Astrocyte of the hippocampus (primary cell): ENCODE results near the gene KLHL25.

Experiments used
- DNase-seq: peaks from one replicate; pipeline ENCODE4 v3.0.0; 2011; ENCODE audit warnings: low read depth, low spot score

Gene KLHL25

DNA sequence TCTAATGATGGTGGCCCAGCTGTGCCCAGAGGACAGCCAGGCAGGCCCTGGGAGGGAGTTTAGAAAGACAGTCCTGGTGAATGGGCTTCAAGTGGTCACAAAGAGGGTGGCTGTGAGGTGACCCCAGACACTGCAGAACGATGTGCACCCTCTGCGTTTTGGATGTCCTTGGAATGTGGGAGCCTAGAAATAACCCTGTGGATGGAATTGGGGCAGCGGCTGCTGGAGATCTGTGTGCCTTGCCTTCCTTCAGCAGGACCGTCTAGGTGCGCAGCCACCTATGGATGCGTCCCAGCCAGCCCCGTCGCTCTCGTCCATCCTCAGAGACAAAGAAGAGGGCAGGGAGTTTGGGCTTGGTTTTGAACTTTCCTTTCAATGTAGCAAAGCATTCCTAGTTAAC, 46.5 kb downstream of the KLHL25 start:
- DNase-seq, result no peak

DNA sequence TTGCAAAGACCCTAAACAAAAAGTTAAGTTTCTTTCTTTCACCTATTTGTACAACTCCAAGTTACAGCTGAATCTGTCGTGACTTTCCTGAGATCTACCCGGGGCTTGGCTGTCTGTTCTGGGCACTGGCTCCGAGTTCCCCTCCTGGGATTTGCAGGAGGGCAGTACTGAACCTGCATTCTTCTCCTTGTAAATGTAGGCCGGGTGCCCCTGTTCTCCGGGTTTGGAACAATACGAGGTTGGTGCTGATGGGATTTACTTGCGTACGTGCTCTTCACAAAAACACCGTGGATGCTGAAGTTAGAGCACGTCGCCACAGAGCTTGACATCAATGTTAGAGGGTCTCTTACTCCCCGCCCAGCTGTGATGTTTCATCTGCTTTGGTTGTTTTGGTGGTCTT, 48.1 kb downstream of the KLHL25 start:
- DNase-seq, result no peak

DNA sequence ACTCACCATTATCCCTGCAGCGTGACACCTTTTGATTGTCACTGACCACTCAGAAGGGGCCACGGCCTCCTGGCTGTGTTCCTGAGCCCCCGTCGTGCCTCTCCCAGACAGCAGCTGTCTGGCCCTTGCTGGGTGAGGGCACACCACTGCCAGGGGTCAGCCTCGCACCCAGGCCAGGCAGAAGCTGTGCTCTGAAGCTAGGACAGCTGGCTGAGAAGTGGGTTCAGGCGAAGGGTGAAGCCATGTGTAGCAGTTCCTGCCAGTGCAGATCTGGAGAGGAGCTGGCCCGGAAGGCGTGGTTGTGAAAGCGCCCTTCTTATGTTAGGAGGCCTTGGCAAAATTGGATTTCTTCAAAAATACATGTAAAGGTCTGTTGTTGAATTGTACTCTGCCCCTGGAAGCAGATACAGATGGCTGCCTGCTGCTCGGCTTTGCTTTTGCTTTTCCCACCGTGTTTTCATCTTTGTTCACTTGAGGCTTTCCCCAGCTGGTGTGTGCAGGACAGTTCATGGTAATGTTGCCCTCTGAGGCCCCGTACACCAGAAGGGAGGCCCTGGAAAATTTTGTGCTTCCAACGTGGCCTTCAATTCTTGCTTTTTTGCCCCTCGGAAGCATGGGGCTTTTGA, 49.1 kb downstream of the KLHL25 start:
- no peak for DNase-seq

DNA sequence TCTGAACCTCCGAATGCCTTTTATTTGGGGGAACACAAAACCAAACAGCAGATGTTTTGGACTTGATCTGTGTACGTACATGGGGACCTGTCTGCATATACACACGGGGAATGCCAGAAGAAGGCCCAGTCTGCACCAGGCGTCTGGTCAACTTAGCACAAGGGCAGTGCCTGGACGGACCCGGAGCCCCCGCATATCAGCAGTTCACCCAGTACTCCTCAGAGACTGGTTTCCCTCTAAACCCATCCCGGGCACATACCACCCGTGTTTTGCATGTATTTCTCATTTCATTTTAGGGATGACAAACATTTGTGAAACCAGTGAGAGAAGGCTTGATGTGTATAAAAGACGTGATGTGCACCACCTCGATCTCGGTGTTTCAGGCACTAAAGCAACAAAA, 49.7 kb downstream of the KLHL25 start:
- no peak for DNase-seq

DNA sequence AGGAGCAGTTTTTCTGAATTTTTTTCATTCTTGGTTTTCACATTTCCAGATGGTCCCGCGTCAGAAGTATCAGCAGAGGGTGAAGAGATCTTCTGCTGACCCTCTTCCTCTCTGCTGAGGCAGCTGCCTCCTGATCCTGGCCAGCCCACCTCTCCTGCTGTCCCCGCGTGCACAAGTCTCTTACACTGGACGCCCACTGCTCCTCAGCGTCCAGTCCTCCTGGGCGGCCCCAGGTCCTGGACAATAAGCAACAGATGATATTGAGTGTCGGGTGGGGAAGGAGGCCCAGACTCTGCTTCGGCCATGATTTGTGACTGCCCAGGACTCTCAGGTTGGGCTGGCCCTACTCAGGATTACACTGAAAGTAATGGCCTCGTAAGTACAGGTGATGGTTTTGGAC, 50.1 kb downstream of the KLHL25 start:
- no peak for DNase-seq

DNA sequence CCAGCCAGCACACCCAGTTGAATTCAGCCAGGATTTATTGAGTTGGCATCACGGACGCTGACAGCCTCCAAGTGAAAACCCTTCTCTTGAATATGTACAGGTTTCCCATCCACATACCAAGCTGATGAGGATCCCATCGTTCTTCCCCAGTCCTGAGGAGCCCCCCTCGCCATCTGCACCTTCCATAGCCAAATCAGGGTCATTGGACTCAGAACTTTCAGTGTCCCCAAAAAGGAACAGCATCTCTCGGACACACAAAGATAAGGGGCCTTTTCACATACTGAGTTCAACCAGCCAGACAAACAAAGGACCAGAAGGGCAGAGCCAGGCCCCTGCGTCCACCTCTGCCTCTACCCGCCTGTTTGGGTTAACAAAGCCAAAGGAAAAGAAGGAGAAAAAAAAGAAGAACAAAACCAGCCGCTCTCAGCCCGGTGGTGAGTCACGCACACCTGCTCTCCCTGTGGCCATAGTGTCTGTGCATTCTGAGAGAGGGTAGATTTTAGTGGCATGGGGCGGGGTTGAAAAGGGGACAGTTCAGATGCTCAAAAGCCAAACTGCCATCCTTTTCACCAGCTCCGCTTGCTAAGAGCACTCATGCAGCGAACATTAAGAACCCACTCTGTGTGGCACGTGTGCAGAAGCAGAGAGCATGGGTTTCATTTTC, 51.2 kb downstream of the KLHL25 start:
- DNase-seq, result no peak

DNA sequence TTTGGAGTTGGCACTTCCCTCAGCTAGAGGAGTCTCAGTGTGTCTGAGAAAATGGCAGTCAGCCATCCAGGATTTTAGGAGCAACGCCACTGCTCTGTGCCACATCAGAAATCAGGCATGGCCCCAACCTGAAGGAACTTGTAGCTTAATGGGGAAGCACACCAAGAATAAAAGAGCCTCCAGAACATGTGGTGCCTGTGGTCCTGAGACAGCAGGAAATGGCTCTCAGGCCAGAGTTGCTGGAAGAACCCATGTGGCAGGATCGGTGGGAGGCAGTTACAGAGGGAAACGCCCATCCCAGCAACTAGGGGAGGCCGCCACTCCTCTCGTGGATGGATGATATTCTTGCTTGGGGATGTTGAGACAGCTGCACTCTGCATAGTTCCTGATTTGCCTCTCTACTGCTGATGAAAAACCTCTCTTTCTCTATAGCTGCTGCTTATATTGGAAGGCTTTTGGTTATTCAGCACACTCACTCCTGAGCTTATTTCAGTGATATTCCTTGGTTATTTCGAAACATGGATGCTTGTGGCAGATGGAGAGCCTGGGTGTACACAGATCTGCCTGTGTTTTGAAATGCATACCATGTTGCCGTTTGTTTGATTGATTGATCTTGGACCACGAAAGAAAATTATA, 52.4 kb downstream of the KLHL25 start:
- no peak for DNase-seq

DNA sequence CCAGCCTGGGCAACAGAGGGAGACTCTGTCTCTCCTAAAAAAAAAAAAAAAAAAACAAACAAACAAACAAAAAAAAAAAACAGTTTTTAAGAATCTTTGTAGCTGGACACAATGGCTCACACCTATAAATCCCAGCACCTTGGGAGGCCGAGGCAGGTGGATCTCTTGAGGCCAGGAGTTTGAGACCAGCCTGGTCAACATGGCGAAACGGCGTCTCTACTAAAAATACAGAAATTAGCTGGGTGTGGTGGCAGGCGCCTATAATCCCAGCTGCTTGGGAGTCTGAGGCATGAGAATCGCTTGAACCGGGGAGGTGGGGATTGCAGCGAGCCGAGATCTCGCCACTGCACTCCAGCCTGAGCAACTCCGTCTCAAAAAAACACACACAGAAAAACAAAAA, 53.1 kb downstream of the KLHL25 start:
- DNase-seq, result no peak

DNA sequence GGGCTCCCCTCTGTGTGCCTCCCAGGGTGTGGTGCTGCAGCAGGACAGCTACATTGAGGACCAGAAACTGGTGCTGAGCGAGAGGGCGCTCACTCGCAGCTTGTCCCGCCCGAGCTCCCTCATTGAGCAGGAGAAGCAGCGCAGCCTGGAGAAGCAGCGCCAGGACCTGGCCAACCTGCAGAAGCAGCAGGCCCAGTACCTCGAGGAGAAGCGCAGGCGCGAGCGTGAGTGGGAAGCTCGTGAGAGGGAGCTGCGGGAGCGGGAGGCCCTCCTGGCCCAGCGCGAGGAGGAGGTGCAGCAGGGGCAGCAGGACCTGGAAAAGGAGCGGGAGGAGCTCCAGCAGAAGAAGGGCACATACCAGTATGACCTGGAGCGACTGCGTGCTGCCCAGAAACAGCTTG, 53.7 kb downstream of the KLHL25 start:
- DNase-seq, result no peak

DNA sequence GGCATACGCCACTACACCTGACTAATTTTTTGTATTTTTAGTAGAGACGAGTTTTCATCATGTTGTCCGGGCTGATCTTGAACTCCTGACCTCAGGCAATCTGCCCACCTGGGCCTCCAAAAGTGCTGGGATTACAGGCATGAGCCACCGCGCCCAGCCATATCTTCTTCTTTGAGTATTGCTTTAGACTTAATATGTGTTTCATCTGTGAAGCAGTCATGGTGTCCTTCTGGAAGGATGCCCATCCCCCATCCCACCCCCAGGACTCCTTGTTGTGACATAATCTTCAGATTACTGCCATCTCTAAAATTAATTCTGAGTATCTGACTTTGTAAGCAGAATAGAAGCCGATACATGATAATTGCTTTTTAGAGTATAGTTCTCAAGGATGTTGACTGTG, 57.7 kb downstream of the KLHL25 start:
- DNase-seq, result no peak

DNA sequence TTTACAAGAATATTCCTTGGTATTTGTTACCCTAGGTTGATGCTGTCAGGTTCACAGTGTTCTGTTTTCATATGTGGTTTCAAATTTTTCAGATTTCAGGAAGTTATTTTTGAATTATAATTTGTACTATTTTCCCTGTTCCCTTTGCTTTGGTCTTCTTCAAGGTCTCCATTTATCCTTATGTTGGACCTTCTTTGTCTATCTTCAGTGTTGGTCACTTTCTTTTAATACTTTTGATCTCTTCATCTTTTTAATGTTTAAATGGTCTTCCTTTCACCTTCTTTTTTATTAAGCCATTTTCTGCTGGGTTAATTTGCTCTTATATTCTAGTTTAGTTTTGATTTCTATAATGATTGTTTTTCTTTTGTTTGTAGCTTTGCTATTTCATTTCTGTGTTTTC, 61.3 kb downstream of the KLHL25 start:
- no peak for DNase-seq

DNA sequence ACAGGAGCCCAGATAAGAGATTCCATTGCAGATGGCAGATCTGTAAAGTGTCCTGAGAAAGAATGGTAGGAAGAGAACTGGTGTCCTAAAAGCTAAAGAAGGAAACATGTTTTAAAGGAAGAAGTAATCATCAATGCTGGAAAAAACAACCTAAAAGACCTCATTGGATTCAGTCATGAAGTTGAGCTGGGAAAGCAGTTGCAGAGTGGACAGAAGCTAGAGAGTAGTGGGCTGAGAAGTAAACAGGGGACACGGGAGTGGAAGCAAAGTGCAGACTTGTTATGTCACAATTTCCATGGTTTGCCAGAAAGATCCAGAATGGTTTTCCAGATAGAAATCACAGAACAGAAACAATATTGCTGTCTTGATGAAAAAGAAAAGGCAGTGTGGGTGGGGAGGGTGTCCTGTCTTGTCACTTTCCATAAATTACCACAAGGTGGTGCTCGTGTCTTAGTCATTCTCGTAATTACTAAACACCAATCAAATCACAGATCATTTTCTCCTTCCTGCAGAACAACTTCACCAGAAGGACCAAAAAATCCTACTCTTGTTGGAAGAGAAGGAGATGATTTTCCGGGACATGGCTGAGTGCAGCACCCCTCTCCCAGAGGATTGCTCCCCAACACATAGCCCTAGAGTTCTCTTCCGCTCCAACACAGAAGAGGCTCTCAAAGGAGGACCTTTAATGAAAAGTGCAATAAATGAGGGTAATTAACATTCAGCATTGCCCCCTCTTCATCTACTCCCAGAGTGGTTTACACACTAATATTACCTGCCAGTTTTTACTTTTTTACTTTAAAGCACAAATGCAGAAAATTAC, 64.5 kb downstream of the KLHL25 start:
- peak; percentile 78 for DNase-seq

DNA sequence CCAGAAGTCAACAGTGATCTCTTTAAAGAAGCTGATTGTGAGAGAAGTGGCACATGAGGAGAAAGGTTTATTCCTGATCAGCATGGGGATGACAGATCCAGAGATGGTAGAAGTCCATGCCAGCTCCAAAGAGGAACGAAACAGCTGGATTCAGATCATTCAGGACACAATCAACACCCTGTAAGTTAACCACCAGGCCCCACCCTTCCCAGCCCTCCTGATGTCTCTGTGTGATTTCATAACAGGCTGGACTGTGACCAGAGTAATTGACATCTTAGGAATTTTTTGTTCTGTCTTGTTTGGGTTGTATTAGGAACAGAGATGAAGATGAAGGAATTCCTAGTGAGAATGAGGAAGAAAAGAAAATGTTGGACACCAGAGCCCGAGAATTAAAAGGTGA, 67.7 kb downstream of the KLHL25 start:
- DNase-seq, result no peak

DNA sequence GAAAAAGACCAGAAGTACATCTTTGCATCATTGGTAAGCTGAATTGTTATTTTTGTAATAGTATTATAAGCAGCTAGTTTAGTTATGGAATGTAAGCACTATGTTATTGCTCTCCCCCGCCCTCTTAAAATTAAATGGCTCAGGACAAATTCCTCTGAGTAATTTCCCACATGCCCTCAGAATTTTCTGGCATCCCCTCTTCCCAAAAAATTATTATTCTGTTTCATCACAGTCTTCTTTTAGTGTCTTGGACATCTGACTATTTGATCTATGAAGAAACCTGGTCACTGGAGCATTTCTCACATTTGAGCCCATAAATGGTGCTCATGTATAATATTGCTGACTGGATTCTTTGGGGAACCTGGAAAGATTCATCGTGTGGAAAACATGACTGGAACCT, 68.3 kb downstream of the KLHL25 start:
- DNase-seq, result no peak

DNA sequence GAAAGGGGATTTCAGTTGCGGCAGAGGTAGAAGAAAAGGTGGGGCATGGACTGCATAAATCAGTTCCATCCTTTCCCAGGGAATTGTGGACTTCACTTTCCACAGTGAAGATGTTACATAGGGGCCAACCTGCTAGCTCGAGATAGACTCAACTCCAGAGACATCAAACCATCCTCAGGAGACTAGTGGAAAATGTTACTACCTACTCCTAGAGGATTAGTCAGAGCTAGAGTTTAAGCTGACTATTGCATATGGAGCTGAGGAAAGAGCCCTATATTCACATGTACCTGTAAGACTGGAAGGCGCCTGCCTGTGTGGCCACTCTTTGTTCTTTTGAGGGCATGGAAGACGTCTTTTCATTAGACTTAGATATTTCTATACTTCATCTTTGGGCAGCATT, 69.2 kb downstream of the KLHL25 start:
- no peak for DNase-seq

DNA sequence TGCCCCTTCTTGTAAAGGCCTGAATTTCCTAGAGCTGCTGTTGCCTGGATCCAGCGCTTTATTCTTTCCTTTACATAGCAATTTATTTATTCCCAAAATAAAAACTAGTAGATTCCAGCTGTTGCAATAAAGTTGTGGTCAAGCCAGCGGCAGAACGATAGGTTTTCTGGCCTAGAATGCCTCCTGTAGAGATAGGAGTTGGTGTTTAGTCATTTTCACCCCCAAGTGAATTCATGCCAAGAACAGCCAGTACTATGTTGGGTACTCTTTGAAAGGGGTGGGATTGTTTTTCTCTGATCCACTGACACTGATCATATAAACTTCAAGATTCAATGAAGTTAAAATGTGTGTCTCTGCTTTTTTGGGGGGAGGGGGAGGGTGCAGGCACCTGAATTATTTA, 69.7 kb downstream of the KLHL25 start:
- no peak for DNase-seq

DNA sequence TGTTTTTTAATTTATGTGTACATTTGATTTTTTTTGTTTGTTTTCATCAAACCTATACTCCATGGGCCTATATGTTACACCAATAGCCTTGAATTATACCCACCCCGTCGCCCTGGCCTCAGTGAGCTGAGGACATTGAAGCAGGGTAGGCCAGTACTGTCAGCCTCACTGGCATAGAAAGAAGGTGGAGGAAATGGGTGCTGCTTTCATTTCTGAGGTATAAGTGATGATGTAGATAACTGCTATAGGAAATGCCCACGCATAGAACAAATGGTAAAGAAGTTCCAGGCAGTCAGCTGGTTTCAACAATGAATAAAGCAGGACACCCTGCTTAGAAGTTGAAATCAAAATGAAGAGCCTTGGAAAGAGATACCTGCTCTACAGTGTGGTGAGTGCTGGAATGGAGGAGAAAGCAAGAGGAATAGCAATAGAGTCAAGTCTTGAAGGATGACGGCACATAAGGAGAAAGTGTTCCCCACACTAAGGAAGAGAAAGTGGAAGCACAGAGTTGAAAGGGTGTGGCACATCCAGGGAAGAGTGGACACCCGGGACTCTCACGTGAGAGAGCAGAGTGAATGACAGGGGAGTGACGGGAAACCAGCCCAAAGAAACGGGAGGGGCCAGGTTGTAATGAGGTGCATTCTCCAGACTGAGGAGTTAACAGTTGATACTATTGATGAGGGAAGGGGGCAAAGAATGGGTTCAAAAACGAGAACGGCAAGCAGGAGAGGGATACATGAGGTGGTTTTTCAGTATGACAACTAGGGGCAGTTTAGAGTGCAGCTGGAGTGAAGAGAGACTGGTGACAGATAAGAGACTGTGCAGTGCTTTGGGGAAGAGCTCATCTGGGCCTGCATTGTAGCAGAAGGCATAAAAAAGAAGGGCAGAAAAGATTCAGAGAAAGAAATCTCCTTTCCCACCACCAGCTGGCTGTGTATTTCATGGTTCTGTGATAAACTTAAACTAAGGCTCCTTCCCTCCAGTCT, 70.5 kb downstream of the KLHL25 start:
- no peak for DNase-seq

DNA sequence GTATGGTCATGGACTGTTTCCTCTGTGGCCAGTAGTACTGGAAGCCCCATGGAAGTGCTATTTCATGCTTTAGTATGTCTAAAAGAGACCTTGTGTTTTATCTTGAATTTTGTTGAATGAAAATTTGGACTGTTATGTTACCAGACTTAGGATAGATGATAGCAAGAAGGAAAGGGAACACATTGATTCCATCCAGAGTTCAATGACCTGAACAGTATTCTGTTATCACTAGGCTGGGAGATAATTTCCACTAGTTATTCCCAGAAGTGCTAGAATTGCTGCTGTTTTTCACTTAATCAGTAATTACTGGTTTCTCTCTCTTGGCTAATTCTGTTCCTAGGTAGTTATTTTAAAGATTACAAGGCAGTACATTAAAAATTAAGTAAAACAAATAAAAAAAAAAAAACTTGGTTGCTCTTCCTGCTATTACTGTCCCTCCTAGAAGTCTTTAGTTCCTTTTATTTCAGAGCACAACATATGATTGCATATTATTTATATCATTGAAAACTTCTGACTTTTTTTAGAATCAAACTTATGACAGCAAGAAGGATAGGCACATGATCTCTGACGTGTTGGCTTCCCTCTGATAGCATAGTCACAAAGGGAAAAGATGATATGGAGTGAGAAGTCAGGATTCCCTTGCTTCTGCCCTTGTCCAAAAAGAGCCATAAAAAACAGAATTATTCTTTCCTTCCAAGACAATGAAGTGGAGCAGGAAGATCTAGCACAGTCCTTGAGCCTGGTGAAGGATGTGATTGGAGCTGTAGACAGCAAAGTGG, 72.2 kb downstream of the KLHL25 start:
- DNase-seq, result no peak

DNA sequence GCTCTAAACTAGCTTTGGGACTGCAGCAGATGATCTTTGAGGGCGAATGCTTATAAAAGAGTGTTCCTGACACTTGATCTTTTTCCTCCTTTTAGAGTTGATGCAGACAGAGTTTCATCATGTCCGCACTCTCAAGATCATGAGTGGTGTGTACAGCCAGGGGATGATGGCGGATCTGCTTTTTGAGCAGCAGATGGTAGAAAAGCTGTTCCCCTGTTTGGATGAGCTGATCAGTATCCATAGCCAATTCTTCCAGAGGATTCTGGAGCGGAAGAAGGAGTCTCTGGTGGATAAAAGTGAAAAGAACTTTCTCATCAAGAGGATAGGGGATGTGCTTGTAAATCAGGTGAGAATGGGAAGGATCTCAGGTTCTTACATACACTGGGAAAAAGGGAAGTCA, 75.7 kb downstream of the KLHL25 start:
- DNase-seq, result no peak

DNA sequence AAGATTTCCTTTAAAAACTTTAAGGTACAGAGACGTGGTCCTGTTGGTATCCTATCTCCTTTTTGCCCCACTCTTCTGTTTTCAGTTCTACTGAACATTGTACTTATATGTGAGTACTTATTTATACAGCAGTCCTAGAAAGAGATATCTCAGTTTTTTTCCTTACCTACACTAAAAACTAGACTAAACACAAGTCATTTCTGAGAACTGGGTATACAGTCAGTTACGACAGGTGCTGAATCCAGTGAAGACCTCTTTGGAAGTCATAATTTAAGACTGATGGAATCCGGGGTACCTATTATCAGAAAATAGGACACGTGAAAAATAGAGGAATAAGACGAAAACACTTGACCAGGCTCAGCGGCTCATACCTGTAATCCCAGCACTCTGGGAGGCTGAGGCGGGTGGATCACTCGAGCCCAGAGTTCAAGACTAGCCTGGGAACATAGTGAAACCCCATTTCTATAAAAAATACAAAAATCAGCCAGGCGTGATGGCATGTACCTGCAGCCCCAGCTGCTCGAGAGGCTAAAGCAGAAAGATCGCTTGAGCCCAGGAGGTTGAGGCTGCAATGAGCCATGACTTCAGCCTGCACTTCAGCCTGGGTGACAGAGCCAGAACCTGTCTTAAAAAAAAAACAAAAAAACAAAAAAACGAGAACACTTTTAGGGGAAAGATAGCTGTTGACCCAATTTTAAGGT, 76.3 kb downstream of the KLHL25 start:
- no peak for DNase-seq
